C4-2B (cell line): ENCODE results near the gene HPX.

Source experiments
- CTCF ChIP-seq: fragments of 450-650 bp; conservative IDR thresholded peaks from 2 replicates; pipeline ENCODE4 v1.5.1; 2017; ENCODE audit warnings: mild to moderate bottlenecking
- ZFX ChIP-seq: fragments of 450-650 bp; IDR thresholded peaks from 2 replicates; pipeline ENCODE4 v1.6.1; 2017

GRCh38 chr11:6395470-6396060 is 45.2 kb downstream of the HPX start:
- TF ChIP-seq CTCF: no peak
- no peak for TF ChIP-seq ZFX
